ENCODE data around the gene MCCC2. TPM values are rescaled to one million over a fixed set of nuclear protein-coding genes. Genes with fewer than 3 reads are reported as not detected.

Gene MCCC2
- total RNA-seq, 2 experiments from 2014 or later, result 60.0 to 60.4 TPM

DNA sequence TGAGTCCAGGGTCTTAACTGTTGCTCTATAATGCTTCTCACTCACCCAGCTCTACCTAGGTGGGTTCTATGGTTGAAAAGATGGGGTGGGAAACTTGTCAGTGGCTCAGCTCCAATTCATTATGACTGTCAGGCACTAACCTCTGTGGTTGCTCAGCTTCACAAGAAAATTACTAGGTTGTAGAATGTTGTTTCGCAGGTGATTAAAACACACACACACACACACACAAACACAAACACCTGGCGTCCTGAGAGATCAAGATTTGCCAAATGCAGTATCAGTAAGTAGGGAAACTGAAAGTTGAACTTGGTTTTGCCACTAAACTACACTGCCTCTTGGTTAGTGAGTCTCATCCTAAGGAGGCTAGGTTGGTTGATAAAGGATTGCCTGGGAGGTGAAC, 2.8 kb downstream of the MCCC2 start:
- no peaks in the 10 kb centered on the region for H3K27me3 Mint-ChIP-seq
- TF ChIP-seq, protein P1, sequence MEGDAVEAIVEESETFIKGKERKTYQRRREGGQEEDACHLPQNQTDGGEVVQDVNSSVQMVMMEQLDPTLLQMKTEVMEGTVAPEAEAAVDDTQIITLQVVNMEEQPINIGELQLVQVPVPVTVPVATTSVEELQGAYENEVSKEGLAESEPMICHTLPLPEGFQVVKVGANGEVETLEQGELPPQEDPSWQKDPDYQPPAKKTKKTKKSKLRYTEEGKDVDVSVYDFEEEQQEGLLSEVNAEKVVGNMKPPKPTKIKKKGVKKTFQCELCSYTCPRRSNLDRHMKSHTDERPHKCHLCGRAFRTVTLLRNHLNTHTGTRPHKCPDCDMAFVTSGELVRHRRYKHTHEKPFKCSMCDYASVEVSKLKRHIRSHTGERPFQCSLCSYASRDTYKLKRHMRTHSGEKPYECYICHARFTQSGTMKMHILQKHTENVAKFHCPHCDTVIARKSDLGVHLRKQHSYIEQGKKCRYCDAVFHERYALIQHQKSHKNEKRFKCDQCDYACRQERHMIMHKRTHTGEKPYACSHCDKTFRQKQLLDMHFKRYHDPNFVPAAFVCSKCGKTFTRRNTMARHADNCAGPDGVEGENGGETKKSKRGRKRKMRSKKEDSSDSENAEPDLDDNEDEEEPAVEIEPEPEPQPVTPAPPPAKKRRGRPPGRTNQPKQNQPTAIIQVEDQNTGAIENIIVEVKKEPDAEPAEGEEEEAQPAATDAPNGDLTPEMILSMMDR (IDR thresholded peaks at IDR 0.05), result no peak
- ATAC-seq, result no peak
- intact Hi-C loops (cut with micrococcal nuclease), result no loop called here
- peak overlapping the region; percentile 80 for H3K4me3 Mint-ChIP-seq
- CTCF ChIA-PET, result interaction anchor here (4.3 kb wide), 1 partner anchor 11 kb away, joined by 38 read pairs; no protein-coding TSS in a partner anchor
- H3K4me1 Mint-ChIP-seq (ENCODE audit: low read depth), result peaks cover 37% of the 10 kb centered on the region
- DNase-seq, result peak; percentile 17
- H3K36me3 Mint-ChIP-seq (ENCODE audit: low read depth), result peaks cover 30% of the 10 kb centered on the region
- POLR2A ChIA-PET, result interaction anchor here (5.7 kb wide), 1 partner anchor 11 kb away, joined by 40 read pairs; no protein-coding TSS in a partner anchor
- no peaks in the 10 kb centered on the region for H3K9me3 Mint-ChIP-seq
- H3K27ac Mint-ChIP-seq, result peak overlapping the region; percentile 43

DNA sequence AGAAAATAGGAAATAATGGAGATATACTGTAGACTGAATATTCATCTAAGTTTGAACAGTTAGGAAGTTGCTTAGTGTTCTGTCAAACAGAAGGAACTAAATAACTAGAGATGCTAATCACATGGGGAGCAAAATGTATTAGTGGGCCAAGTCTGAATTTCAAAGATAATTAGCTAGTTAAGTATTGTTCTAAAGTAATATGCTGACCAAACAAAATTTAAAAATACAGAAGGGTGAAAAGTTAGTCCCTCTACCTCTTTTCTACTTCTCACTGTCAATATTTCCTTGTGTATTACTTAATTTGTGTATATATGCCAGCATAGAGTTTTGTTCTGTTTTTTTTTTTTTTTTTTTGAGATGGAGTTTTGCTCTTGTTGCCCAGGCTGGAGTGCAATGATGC, 4.0 kb downstream of the MCCC2 start:
- ChIA-PET CTCF (interaction anchor here (4.3 kb wide), 1 partner anchor 10 kb away, joined by 38 read pairs; no protein-coding TSS in a partner anchor), POLR2A (interaction anchor here (5.7 kb wide), 1 partner anchor 10 kb away, joined by 40 read pairs; no protein-coding TSS in a partner anchor)
- TF ChIP-seq, protein P1 (IDR thresholded peaks at IDR 0.05), result no peak
- Mint-ChIP-seq H3K27me3 (no peaks in the 10 kb centered on the region), H3K36me3 (ENCODE audit: low read depth) (peaks cover 34% of the 10 kb centered on the region), H3K4me3 (no peak overlapping the region), H3K9me3 (no peaks in the 10 kb centered on the region), H3K4me1 (ENCODE audit: low read depth) (peaks cover 37% of the 10 kb centered on the region), H3K27ac (peak overlapping the region; percentile 58)
- intact Hi-C loops (cut with micrococcal nuclease), result no loop called here
- no peak for ATAC-seq
- no peak for DNase-seq

DNA sequence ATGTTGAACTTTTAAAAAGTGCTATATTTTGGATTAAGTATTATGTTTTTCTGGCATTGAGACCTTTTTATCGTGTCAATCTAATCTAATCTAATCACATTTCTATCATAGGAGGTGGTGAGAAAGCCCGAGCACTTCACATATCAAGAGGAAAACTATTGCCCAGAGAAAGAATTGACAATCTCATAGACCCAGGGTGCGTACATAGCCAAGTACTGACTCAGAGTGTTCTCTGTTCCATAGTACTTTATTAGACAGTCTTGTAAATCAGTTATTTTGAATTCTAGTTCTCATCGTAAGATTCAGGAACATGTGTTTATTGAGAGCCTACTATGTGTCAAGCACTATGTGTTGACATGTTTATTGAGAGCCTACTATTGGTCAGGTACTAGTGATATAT, 9.0 kb downstream of the MCCC2 start:
- Mint-ChIP-seq H3K9me3 (no peaks in the 10 kb centered on the region), H3K4me1 (ENCODE audit: low read depth) (peaks cover 19% of the 10 kb centered on the region), H3K27me3 (no peaks in the 10 kb centered on the region), H3K4me3 (no peak overlapping the region), H3K36me3 (ENCODE audit: low read depth) (peaks cover 42% of the 10 kb centered on the region), H3K27ac (no peak overlapping the region)
- ChIA-PET CTCF (no interaction called here), POLR2A (no interaction called here)
- no peak for ATAC-seq
- intact Hi-C loops (cut with micrococcal nuclease), result no loop called here
- DNase-seq, result no peak
- TF ChIP-seq, protein P1 (IDR thresholded peaks at IDR 0.05), result no peak

DNA sequence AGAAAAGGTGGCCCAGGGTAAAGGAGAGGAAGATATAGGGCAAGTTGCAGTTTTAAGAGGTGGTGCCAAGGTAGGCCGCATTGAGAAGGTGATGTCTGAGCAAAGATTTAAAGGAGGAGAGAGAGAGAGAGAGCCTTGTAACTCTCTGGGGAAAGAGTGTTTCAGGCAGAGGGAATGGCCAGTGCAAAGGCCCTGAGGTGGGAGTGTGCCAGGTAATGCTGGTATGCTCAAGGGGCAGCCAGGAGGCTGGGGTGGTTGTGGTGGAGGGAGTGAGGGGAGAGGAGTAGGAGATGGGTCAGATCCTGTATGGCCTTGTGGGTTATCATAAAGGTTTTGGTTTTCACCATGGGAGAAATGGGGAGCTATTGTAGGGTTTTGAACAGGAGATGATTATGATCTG, 9.9 kb downstream of the MCCC2 start:
- TF ChIP-seq, protein P1 (IDR thresholded peaks at IDR 0.05), result no peak
- H3K36me3 Mint-ChIP-seq (ENCODE audit: low read depth), result peaks cover 43% of the 10 kb centered on the region
- no peak overlapping the region for H3K4me3 Mint-ChIP-seq
- ATAC-seq (no peak), DNase-seq (no peak)
- H3K9me3 Mint-ChIP-seq, result no peaks in the 10 kb centered on the region
- peaks cover 26% of the 10 kb centered on the region for H3K4me1 Mint-ChIP-seq (ENCODE audit: low read depth)
- H3K27me3 Mint-ChIP-seq, result no peaks in the 10 kb centered on the region
- POLR2A ChIA-PET, result no interaction called here
- H3K27ac Mint-ChIP-seq, result peak overlapping the region; percentile 21
- intact Hi-C loops (cut with micrococcal nuclease), result no loop called here
- CTCF ChIA-PET, result interaction anchor here (1.0 kb wide), 1 partner anchor 9 kb away, joined by 3 read pairs; the partner anchor contains the start of gene MCCC2

DNA sequence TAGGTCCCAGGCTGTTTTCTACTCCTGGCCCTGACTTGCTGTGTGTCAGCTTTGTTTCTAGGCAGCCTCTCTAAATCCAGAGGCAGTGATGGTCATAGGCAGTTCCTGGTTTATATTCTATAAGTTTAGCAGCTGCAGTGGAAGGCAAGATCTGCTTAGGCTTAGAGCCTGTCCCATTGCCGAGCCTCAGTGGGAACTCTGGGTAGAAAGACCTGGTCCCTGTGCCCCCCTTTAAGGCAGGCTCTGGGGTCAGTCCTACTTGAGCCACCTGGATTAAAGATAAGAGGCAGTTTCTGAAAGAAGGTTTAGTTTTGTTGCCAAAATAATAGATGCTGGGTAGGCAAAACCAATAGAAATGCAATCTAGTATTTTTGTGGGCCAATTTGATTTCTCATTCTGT, 13.6 kb downstream of the MCCC2 start:
- TF ChIP-seq, protein P1 (IDR thresholded peaks at IDR 0.05), result no peak
- CTCF ChIA-PET, result interaction anchor here (1.2 to 2.7 kb wide), 9 partner anchors 10 to 125 kb away, joined by 3 to 38 read pairs (median 5); partner anchors contain the start of gene MCCC2
- H3K4me1 Mint-ChIP-seq (ENCODE audit: low read depth), result peaks cover 35% of the 10 kb centered on the region
- H3K27me3 Mint-ChIP-seq, result no peaks in the 10 kb centered on the region
- no peaks in the 10 kb centered on the region for H3K9me3 Mint-ChIP-seq
- peaks cover 52% of the 10 kb centered on the region for H3K36me3 Mint-ChIP-seq (ENCODE audit: low read depth)
- DNase-seq (no peak), ATAC-seq (no peak)
- peak overlapping the region; percentile 35 for H3K4me3 Mint-ChIP-seq
- POLR2A ChIA-PET, result interaction anchor here (1.1 to 2.3 kb wide), 2 partner anchors 12 to 145 kb away, joined by 4 to 40 read pairs; partner anchors contain the start of genes BDP1 and MCCC2
- peak overlapping the region; percentile 97 for H3K27ac Mint-ChIP-seq
- intact Hi-C loops (cut with micrococcal nuclease), result loop anchor here (2.0 kb wide), 1 partner anchor 14 kb away; the partner anchor contains the start of gene MCCC2

Data from activated CD8-positive, alpha-beta T cell treated with anti-CD3 and anti-CD28 coated beads for 36 hours (primary cell).